Hepatocyte (in vitro differentiated cells): ENCODE data around the gene AMH. TPM values are rescaled to one million over a fixed set of nuclear protein-coding genes. Genes with fewer than 3 reads are reported as not detected.

Source experiments
- DNase-seq: peaks from one replicate; pipeline ENCODE4 v3.0.0-alpha.2; 2016; ENCODE audit warnings: low spot score
- H2AFZ ChIP-seq: fragments of 200-600 bp; sonication (generic); 2 replicates; pipeline ENCODE4 v1.6.0; 2016; ENCODE audit warnings: antibody characterized with exemption, mild to moderate bottlenecking
- H3K27ac ChIP-seq: fragments of 200-600 bp; sonication (generic); 2 replicates; pipeline ENCODE4 v1.5.1; 2016; ENCODE audit warnings: mild to moderate bottlenecking
- H3K27me3 ChIP-seq: fragments of 200-600 bp; sonication (generic); 2 replicates; pipeline ENCODE4 v1.6.1; 2016
- H3K36me3 ChIP-seq: fragments of 200-600 bp; sonication (generic); replicated peaks from 2 replicates; pipeline ENCODE4 v1.5.1; 2016; ENCODE audit warnings: low read depth; ENCODE audit not compliant: insufficient read depth
- H3K4me1 ChIP-seq: fragments of 200-600 bp; sonication (generic); 2 replicates; pipeline ENCODE4 v1.5.1; 2016; ENCODE audit warnings: mild to moderate bottlenecking, moderate library complexity; ENCODE audit not compliant: insufficient read depth
- H3K4me2 ChIP-seq: fragments of 200-600 bp; sonication (generic); 2 replicates; pipeline ENCODE4 v1.6.0; 2016
- H3K4me3 ChIP-seq: fragments of 200-600 bp; sonication (generic); 2 replicates; pipeline ENCODE4 v1.5.1; 2016; ENCODE audit warnings: mild to moderate bottlenecking
- H3K79me2 ChIP-seq: fragments of 200-600 bp; sonication (generic); 2 replicates; pipeline ENCODE4 v1.6.0; 2017; ENCODE audit warnings: mild to moderate bottlenecking
- H3K9me2 ChIP-seq: fragments of 200-600 bp; sonication (generic); replicated peaks from 2 replicates; pipeline ENCODE4 v1.6.0; 2017; ENCODE audit warnings: mild to moderate bottlenecking; ENCODE audit not compliant: insufficient read depth
- H3K9me3 ChIP-seq: fragments of 200-600 bp; sonication (generic); 2 replicates; pipeline ENCODE4 v1.5.1; 2016; ENCODE audit warnings: low read depth, mild to moderate bottlenecking
- H4K20me1 ChIP-seq: fragments of 200-600 bp; sonication (generic); 2 replicates; pipeline ENCODE4 v1.6.0; 2016; ENCODE audit warnings: mild to moderate bottlenecking; ENCODE audit not compliant: insufficient read depth, poor library complexity, severe bottlenecking
- EZH2 ChIP-seq: fragments of 200-600 bp; sonication (generic); IDR thresholded peaks from 2 replicates; pipeline ENCODE4 v1.6.1; 2016; ENCODE audit warnings: antibody characterized with exemption, mild to moderate bottlenecking, borderline replicate concordance
- EZH2phosphoT487 ChIP-seq: fragments of 200-600 bp; sonication (generic); IDR thresholded peaks from one replicate; pipeline ENCODE4 v1.6.1; 2018; ENCODE audit warnings: antibody characterized with exemption, mild to moderate bottlenecking, low read depth, moderate library complexity; ENCODE audit not compliant: unreplicated experiment, severe bottlenecking
- WGBS: methylation state at CpG from one replicate; pipeline ENCODE4 v1.1.6; 2016; ENCODE audit warnings: low lambda C conversion rate; ENCODE audit errors: missing lambda C conversion rate; 5-methylcytosine and 5-hydroxymethylcytosine counted together
- polyA plus RNA-seq: library from polyadenylated mRNA; unstranded; fragments of >200 nt; fragmentation: Nextera tagmentation; extraction: Ambion mirVana; gene quantifications from 2 replicates; pipeline ENCODE4 v1.2.1, GENCODE V29; 2016
- total RNA-seq: library from RNA; depleted of rRNA; stranded (reverse); fragments of >200 nt; gene quantifications from 2 replicates; pipeline ENCODE4 v1.2.3, GENCODE V29; 2014
- TF ChIP-seq, protein P1 (sequence below): fragments of 200-600 bp; sonication (generic); IDR thresholded peaks from 2 replicates; pipeline ENCODE4 v1.5.1; 2016; ENCODE audit warnings: antibody characterized with exemption, mild to moderate bottlenecking; ENCODE audit not compliant: poor library complexity

AMH gene
- total and polyA plus RNA-seq, 2 experiments from 2014 or later: 8.2 to 20.9 TPM

DNA sequence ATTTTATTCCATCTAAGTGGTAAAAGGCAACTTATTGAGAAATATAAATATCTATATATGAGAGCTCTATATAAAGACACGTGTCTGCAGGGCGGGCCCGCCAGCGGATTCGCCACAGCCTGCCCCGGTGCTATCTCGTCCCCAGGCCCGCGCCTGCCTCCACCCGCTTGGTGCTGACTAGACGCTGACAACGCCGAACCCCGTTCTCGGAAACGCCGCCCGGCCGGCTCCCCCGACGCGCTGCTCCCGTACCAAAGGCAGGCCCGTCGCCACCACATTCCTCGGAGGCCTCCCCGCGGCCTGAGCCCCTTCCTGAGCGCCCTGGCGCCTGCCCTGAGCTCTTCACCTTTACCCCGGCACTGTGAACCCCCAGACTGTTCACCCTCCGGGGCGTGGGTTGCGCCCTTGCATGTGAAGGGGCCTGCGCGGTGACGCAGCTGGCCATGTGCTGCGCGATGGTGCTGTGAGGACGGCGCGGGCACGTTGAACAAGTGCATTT, 19.0 kb upstream of the AMH start:
- no peak for DNase-seq
- Histone ChIP-seq H3K27me3 (no peaks in the 10 kb centered on the region), H4K20me1 (no peaks in the 10 kb centered on the region), H3K4me3 (no peak overlapping the region), H3K79me2 (peaks cover 32% of the 10 kb centered on the region), H3K36me3 (no peaks in the 10 kb centered on the region), H3K4me1 (peaks cover 9% of the 10 kb centered on the region), H3K9me2 (no peaks in the 10 kb centered on the region), H2AFZ (no peak overlapping the region), H3K4me2 (no peak overlapping the region), H3K27ac (no peak overlapping the region), H3K9me3 (no peaks in the 10 kb centered on the region)
- 98% methylated on average over 37 of the region's 43 CpGs for WGBS
- TF ChIP-seq, protein P1, sequence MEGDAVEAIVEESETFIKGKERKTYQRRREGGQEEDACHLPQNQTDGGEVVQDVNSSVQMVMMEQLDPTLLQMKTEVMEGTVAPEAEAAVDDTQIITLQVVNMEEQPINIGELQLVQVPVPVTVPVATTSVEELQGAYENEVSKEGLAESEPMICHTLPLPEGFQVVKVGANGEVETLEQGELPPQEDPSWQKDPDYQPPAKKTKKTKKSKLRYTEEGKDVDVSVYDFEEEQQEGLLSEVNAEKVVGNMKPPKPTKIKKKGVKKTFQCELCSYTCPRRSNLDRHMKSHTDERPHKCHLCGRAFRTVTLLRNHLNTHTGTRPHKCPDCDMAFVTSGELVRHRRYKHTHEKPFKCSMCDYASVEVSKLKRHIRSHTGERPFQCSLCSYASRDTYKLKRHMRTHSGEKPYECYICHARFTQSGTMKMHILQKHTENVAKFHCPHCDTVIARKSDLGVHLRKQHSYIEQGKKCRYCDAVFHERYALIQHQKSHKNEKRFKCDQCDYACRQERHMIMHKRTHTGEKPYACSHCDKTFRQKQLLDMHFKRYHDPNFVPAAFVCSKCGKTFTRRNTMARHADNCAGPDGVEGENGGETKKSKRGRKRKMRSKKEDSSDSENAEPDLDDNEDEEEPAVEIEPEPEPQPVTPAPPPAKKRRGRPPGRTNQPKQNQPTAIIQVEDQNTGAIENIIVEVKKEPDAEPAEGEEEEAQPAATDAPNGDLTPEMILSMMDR: no peak
- TF ChIP-seq EZH2phosphoT487: no peak
- TF ChIP-seq EZH2: no peak

DNA sequence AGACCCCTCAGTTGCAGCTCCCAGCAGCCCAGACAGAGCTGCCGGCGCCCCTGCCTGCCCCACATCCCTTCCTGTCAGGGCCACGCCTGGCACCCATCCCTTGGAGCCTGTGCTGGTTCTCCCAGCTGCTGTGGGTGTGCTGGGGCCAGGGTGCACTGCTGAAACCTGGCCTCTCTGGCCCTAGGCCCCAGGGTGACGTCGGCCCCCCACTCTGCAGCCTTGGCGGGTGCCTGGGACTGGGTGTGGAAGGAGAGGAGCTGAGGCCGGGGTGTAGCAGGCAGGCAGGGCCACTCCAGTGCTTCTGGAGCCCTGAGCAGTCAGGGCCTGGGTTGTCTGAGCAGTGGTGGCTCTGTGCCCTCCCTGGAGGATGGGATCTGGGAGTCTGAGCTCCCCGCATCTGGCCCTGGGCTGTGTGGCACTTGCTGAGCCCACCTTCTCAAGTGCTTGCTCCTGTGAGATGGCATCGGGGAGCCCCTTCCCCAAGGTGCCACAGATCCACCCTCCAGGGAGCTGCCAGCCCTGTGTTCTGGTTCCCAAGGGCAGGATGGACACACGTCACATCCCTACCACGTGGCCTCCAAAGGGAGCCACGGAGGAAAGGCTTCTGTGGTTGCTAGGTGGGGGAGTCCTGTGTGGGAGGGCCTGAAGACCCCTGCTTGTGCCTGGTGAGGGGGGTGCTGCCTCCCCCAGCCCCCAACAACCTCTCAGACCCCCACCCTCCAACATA, 18.2 kb upstream of the AMH start:
- TF ChIP-seq, protein P1: no peak
- TF ChIP-seq EZH2phosphoT487 (no peak), EZH2 (no peak)

GRCh38 chr19:2231621-2232221, 17.4 kb upstream of the AMH start:
- H2AFZ ChIP-seq: no peak overlapping the region
- H3K36me3 ChIP-seq: no peaks in the 10 kb centered on the region
- H3K79me2 ChIP-seq: peaks cover 41% of the 10 kb centered on the region
- TF ChIP-seq EZH2: no peak
- TF ChIP-seq EZH2phosphoT487: no peak
- TF ChIP-seq, protein P1: no peak
- H3K4me1 ChIP-seq: peaks cover 10% of the 10 kb centered on the region
- no peak for DNase-seq
- WGBS: 87% methylated on average over 21 of the region's 21 CpGs
- H3K9me2 ChIP-seq: no peaks in the 10 kb centered on the region
- no peak overlapping the region for H3K27ac ChIP-seq
- no peaks in the 10 kb centered on the region for H3K27me3 ChIP-seq
- H4K20me1 ChIP-seq: no peaks in the 10 kb centered on the region
- H3K9me3 ChIP-seq: no peaks in the 10 kb centered on the region
- no peak overlapping the region for H3K4me2 ChIP-seq
- no peak overlapping the region for H3K4me3 ChIP-seq

More for the DNA sequence above, 18.2 kb upstream of the AMH start:
- no peak overlapping the region for H3K27ac ChIP-seq
- H4K20me1 ChIP-seq: no peaks in the 10 kb centered on the region
- WGBS: 94% methylated on average over 10 of the region's 12 CpGs
- no peak for DNase-seq
- H3K9me3 ChIP-seq: no peaks in the 10 kb centered on the region
- no peak overlapping the region for H2AFZ ChIP-seq
- no peak overlapping the region for H3K4me3 ChIP-seq
- H3K27me3 ChIP-seq: no peaks in the 10 kb centered on the region
- H3K4me2 ChIP-seq: no peak overlapping the region
- H3K9me2 ChIP-seq: no peaks in the 10 kb centered on the region
- H3K36me3 ChIP-seq: no peaks in the 10 kb centered on the region
- H3K79me2 ChIP-seq: peaks cover 41% of the 10 kb centered on the region
- H3K4me1 ChIP-seq: peaks cover 10% of the 10 kb centered on the region
